GM12864 (cell line): ENCODE data around the gene LTO1.

Experiments used
- DNase-seq: peaks from one replicate; pipeline ENCODE4 v3.0.0-alpha.2; 2011; ENCODE audit warnings: low read depth
- H3K4me3 ChIP-seq: 2 replicates; pipeline ENCODE4 v1.5.1; 2011; ENCODE audit warnings: mild to moderate bottlenecking, low read depth, low read length, control low read depth
- TF ChIP-seq, protein P1 (sequence below): IDR thresholded peaks from 2 replicates; pipeline ENCODE4 v1.5.1; 2011; ENCODE audit warnings: low read depth, mild to moderate bottlenecking, moderate library complexity, low read length, control low read depth, inconsistent platforms; ENCODE audit errors: missing control alignments

LTO1 gene

DNA sequence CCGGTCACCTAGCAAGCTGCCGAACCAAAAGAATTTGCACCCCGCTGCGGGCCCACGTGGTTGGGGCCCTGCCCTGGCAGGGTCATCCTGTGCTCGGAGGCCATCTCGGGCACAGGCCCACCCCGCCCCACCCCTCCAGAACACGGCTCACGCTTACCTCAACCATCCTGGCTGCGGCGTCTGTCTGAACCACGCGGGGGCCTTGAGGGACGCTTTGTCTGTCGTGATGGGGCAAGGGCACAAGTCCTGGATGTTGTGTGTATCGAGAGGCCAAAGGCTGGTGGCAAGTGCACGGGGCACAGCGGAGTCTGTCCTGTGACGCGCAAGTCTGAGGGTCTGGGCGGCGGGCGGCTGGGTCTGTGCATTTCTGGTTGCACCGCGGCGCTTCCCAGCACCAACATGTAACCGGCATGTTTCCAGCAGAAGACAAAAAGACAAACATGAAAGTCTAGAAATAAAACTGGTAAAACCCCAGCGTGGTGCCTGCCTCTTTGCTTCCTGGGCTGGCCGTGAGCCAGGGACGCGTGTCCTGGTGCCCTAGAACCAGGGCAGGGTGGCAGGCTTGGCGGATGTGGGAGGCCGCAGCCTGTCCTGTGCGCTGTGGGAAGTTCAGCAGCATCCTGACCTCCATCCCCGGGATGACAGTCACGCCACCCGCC is 21.0 kb downstream of the LTO1 start:
- DNase-seq = no peak
- TF ChIP-seq, protein P1, sequence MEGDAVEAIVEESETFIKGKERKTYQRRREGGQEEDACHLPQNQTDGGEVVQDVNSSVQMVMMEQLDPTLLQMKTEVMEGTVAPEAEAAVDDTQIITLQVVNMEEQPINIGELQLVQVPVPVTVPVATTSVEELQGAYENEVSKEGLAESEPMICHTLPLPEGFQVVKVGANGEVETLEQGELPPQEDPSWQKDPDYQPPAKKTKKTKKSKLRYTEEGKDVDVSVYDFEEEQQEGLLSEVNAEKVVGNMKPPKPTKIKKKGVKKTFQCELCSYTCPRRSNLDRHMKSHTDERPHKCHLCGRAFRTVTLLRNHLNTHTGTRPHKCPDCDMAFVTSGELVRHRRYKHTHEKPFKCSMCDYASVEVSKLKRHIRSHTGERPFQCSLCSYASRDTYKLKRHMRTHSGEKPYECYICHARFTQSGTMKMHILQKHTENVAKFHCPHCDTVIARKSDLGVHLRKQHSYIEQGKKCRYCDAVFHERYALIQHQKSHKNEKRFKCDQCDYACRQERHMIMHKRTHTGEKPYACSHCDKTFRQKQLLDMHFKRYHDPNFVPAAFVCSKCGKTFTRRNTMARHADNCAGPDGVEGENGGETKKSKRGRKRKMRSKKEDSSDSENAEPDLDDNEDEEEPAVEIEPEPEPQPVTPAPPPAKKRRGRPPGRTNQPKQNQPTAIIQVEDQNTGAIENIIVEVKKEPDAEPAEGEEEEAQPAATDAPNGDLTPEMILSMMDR = no peak
- H3K4me3 ChIP-seq = no peak overlapping the region

DNA sequence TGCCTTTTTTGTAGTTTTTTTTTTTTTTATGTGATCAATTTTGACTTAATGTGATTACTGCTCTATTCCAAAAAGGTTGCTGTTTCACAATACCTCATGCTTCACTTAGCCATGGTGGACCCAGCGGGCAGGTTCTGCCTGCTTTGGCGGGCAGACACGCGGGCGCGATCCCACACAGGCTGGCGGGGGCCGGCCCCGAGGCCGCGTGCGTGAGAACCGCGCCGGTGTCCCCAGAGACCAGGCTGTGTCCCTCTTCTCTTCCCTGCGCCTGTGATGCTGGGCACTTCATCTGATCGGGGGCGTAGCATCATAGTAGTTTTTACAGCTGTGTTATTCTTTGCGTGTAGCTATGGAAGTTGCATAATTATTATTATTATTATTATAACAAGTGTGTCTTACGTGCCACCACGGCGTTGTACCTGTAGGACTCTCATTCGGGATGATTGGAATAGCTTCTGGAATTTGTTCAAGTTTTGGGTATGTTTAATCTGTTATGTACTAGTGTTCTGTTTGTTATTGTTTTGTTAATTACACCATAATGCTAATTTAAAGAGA is 21.7 kb downstream of the LTO1 start:
- DNase-seq = no peak
- H3K4me3 ChIP-seq = no peak overlapping the region
- TF ChIP-seq, protein P1 = no peak

DNA sequence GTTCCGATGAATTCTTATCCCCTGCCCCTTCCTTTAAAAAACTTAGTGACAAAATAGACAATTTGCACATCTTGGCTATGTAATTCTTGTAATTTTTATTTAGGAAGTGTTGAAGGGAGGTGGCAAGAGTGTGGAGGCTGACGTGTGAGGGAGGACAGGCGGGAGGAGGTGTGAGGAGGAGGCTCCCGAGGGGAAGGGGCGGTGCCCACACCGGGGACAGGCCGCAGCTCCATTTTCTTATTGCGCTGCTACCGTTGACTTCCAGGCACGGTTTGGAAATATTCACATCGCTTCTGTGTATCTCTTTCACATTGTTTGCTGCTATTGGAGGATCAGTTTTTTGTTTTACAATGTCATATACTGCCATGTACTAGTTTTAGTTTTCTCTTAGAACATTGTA is 22.2 kb downstream of the LTO1 start:
- H3K4me3 ChIP-seq = no peak overlapping the region
- no peak for DNase-seq
- TF ChIP-seq, protein P1 = no peak

GRCh38 chr11:69651834-69652620 is 23.1 kb downstream of the LTO1 start:
- TF ChIP-seq, protein P1 = no peak
- no peak overlapping the region for H3K4me3 ChIP-seq
- no peak for DNase-seq

DNA sequence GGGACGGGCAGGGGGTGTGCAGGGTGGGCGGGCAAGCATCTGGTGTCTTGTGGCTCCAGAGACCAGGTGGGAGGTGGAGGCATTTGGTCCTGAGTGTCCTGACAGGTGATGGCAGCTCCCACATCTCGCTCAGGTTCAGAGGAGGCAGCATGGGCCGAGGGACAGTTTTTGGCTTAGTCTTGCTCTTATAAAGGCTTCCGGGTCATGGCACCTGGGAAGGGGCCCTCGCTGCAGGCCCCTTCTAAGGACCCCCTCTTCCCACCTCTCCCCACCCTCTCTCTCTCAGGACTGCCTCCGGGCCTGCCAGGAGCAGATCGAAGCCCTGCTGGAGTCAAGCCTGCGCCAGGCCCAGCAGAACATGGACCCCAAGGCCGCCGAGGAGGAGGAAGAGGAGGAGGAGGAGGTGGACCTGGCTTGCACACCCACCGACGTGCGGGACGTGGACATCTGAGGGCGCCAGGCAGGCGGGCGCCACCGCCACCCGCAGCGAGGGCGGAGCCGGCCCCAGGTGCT is 24.3 kb downstream of the LTO1 start:
- no peak overlapping the region for H3K4me3 ChIP-seq
- TF ChIP-seq, protein P1 = no peak
- DNase-seq = no peak

- TF ChIP-seq, protein P1 = no peak
Observed at GRCh38 chr11:69650081-69650831, 24.9 kb downstream of the LTO1 start.

More at GRCh38 chr11:69650081-69650831, 24.9 kb downstream of the LTO1 start:
- DNase-seq = no peak
- H3K4me3 ChIP-seq = no peak overlapping the region
